Memory B cell (primary cell): ENCODE results near the gene ACSM6.
"Not testable (repeated sequence)": the region's sequence is repeated elsewhere in the genome, so short reads cannot be mapped to it uniquely, and the experiment has no call there.

Experiments used
- ATAC-seq: fragments of 150-1000 bp; cut with Tn5 transposase; 2 replicates; pipeline ENCODE4 v1.10.0; 2021; ENCODE audit warnings: low read depth, mild to moderate bottlenecking, moderate library complexity
- DNase-seq, 2 donors: peaks; one replicate each; pipeline ENCODE4 v3.0.0; 2022; ENCODE audit warnings: low spot score in 2 of 2
- H3K27ac Mint-ChIP-seq: one replicate; pipeline ENCODE4 v1.8.0; 2022; ENCODE audit warnings: mild to moderate bottlenecking, moderate library complexity, mixed read lengths
- H3K27me3 Mint-ChIP-seq: one replicate; pipeline ENCODE4 v1.8.0; 2022; ENCODE audit warnings: mixed read lengths
- H3K36me3 Mint-ChIP-seq: one replicate; pipeline ENCODE4 v1.8.0; 2022; ENCODE audit warnings: mild to moderate bottlenecking, mixed read lengths
- H3K4me1 Mint-ChIP-seq: one replicate; pipeline ENCODE4 v1.8.0; 2022; ENCODE audit warnings: mixed read lengths
- H3K4me3 Mint-ChIP-seq: one replicate; pipeline ENCODE4 v1.8.0; 2022; ENCODE audit warnings: mild to moderate bottlenecking, moderate library complexity, mixed read lengths
- H3K9me3 Mint-ChIP-seq: one replicate; pipeline ENCODE4 v1.8.0; 2022; ENCODE audit warnings: mixed read lengths

ACSM6 gene

GRCh38 chr10:95196046-95196445, 2.0 kb downstream of the ACSM6 start:
- Mint-ChIP-seq H3K27me3 (no peaks in the 10 kb centered on the region), H3K9me3 (peaks cover 3% of the 10 kb centered on the region), H3K4me1 (no peaks in the 10 kb centered on the region), H3K4me3 (no peak overlapping the region), H3K27ac (no peak overlapping the region), H3K36me3 (peaks cover 5% of the 10 kb centered on the region)
- no peak for DNase-seq
- no peak for ATAC-seq

- DNase-seq (no peak), ATAC-seq (no peak)
- Mint-ChIP-seq H3K27ac (no peak overlapping the region), H3K27me3 (no peaks in the 10 kb centered on the region), H3K4me1 (no peaks in the 10 kb centered on the region), H3K9me3 (peaks cover 3% of the 10 kb centered on the region), H3K4me3 (no peak overlapping the region), H3K36me3 (peaks cover 7% of the 10 kb centered on the region)
Measured at GRCh38 chr10:95201736-95202135, 7.7 kb downstream of the ACSM6 start.

GRCh38 chr10:95202865-95203264, 8.8 kb downstream of the ACSM6 start:
- not testable (repeated sequence) for H3K9me3 Mint-ChIP-seq, ATAC-seq, DNase-seq, H3K36me3 Mint-ChIP-seq, H3K4me3 Mint-ChIP-seq, H3K27ac Mint-ChIP-seq, H3K27me3 Mint-ChIP-seq, H3K4me1 Mint-ChIP-seq

- H3K4me1 Mint-ChIP-seq: no peaks in the 10 kb centered on the region
- no peaks in the 10 kb centered on the region for H3K9me3 Mint-ChIP-seq
- H3K4me3 Mint-ChIP-seq: no peak overlapping the region
- ATAC-seq: no peak
- no peak overlapping the region for H3K27ac Mint-ChIP-seq
- no peak for DNase-seq
- no peaks in the 10 kb centered on the region for H3K27me3 Mint-ChIP-seq
- peaks cover 7% of the 10 kb centered on the region for H3K36me3 Mint-ChIP-seq
Measured at GRCh38 chr10:95208702-95209391, 14.8 kb downstream of the ACSM6 start.

GRCh38 chr10:95209509-95210127, 15.6 kb downstream of the ACSM6 start:
- no peak for DNase-seq
- no peak for ATAC-seq
- peaks cover 7% of the 10 kb centered on the region for H3K36me3 Mint-ChIP-seq
- no peaks in the 10 kb centered on the region for H3K27me3 Mint-ChIP-seq
- H3K9me3 Mint-ChIP-seq: no peaks in the 10 kb centered on the region
- no peak overlapping the region for H3K4me3 Mint-ChIP-seq
- no peaks in the 10 kb centered on the region for H3K4me1 Mint-ChIP-seq
- H3K27ac Mint-ChIP-seq: no peak overlapping the region

GRCh38 chr10:95211606-95212279, 17.7 kb downstream of the ACSM6 start:
- no peak for DNase-seq
- no peaks in the 10 kb centered on the region for H3K27me3 Mint-ChIP-seq
- H3K9me3 Mint-ChIP-seq: peaks cover 4% of the 10 kb centered on the region
- no peak overlapping the region for H3K27ac Mint-ChIP-seq
- H3K36me3 Mint-ChIP-seq: peaks cover 18% of the 10 kb centered on the region
- H3K4me3 Mint-ChIP-seq: no peak overlapping the region
- no peak for ATAC-seq
- H3K4me1 Mint-ChIP-seq: no peaks in the 10 kb centered on the region

- Mint-ChIP-seq H3K4me1 (no peaks in the 10 kb centered on the region), H3K36me3 (peaks cover 22% of the 10 kb centered on the region), H3K9me3 (peaks cover 4% of the 10 kb centered on the region), H3K27me3 (no peaks in the 10 kb centered on the region), H3K4me3 (no peak overlapping the region), H3K27ac (no peak overlapping the region)
- DNase-seq (no peak), ATAC-seq (no peak)
Measured at GRCh38 chr10:95214369-95214768, 20.3 kb downstream of the ACSM6 start.

GRCh38 chr10:95214793-95215192, 20.8 kb downstream of the ACSM6 start:
- Mint-ChIP-seq H3K4me3 (no peak overlapping the region), H3K27me3 (no peaks in the 10 kb centered on the region), H3K27ac (no peak overlapping the region), H3K9me3 (peaks cover 4% of the 10 kb centered on the region), H3K36me3 (peaks cover 22% of the 10 kb centered on the region), H3K4me1 (no peaks in the 10 kb centered on the region)
- no peak for ATAC-seq
- DNase-seq: no peak

GRCh38 chr10:95217476-95217875, 23.4 kb downstream of the ACSM6 start:
- ATAC-seq (no peak), DNase-seq (no peak)
- H3K4me3 Mint-ChIP-seq: no peak overlapping the region
- peaks cover 23% of the 10 kb centered on the region for H3K36me3 Mint-ChIP-seq
- H3K27ac Mint-ChIP-seq: no peak overlapping the region
- H3K27me3 Mint-ChIP-seq: no peaks in the 10 kb centered on the region
- H3K4me1 Mint-ChIP-seq: no peaks in the 10 kb centered on the region
- H3K9me3 Mint-ChIP-seq: peaks cover 4% of the 10 kb centered on the region

- DNase-seq (no peak), ATAC-seq (no peak)
- Mint-ChIP-seq H3K27me3 (no peaks in the 10 kb centered on the region), H3K4me1 (no peaks in the 10 kb centered on the region), H3K36me3 (peaks cover 21% of the 10 kb centered on the region), H3K4me3 (no peak overlapping the region), H3K9me3 (peaks cover 4% of the 10 kb centered on the region), H3K27ac (no peak overlapping the region)
Measured at GRCh38 chr10:95220539-95220938, 26.5 kb downstream of the ACSM6 start.

- no peaks in the 10 kb centered on the region for H3K27me3 Mint-ChIP-seq
- DNase-seq: no peak
- no peak overlapping the region for H3K4me3 Mint-ChIP-seq
- peaks cover 3% of the 10 kb centered on the region for H3K9me3 Mint-ChIP-seq
- H3K36me3 Mint-ChIP-seq: peaks cover 19% of the 10 kb centered on the region
- ATAC-seq: no peak
- no peak overlapping the region for H3K27ac Mint-ChIP-seq
- H3K4me1 Mint-ChIP-seq: no peaks in the 10 kb centered on the region
Measured at GRCh38 chr10:95221124-95221523, 27.1 kb downstream of the ACSM6 start.

GRCh38 chr10:95225136-95225535, 31.1 kb downstream of the ACSM6 start:
- no peak for ATAC-seq
- DNase-seq: no peak
- H3K4me3 Mint-ChIP-seq: no peak overlapping the region
- no peak overlapping the region for H3K27ac Mint-ChIP-seq
- H3K36me3 Mint-ChIP-seq: peaks cover 5% of the 10 kb centered on the region
- H3K27me3 Mint-ChIP-seq: no peaks in the 10 kb centered on the region
- no peaks in the 10 kb centered on the region for H3K4me1 Mint-ChIP-seq
- no peaks in the 10 kb centered on the region for H3K9me3 Mint-ChIP-seq

GRCh38 chr10:95228934-95229723, 35.1 kb downstream of the ACSM6 start:
- peaks cover 12% of the 10 kb centered on the region for H3K4me1 Mint-ChIP-seq
- not testable (repeated sequence) for DNase-seq, H3K27me3 Mint-ChIP-seq, H3K4me3 Mint-ChIP-seq, ATAC-seq, H3K27ac Mint-ChIP-seq, H3K36me3 Mint-ChIP-seq, H3K9me3 Mint-ChIP-seq
